Right renal cortex interstitium (tissue), 3 donors: ENCODE results near the gene SSH2. TPM values are rescaled to one million over a fixed set of nuclear protein-coding genes. Genes with fewer than 3 reads are reported as not detected.
A peak's percentile ranks its signal among the peaks of the same experiment; 100 is the strongest.
"Not testable (repeated sequence)": the region's sequence is repeated elsewhere in the genome, so short reads cannot be mapped to it uniquely, and the experiment has no call there.

Experiments
- DNase-seq, 3 donors: peaks; one replicate each; pipeline ENCODE4 v3.0.0-alpha.2; 2013; ENCODE audit warnings: low read depth in 3 of 3, low spot score in 2 of 3
- polyA plus RNA-seq, 3 donors: library from polyadenylated mRNA; unstranded; fragments of 120-200 nt; gene quantifications; one replicate each; pipeline ENCODE4 v1.2.1, GENCODE V29; 2013; ENCODE audit not compliant: insufficient read length in 3 of 3

Gene SSH2
- polyA plus RNA-seq, 3 donors: 17.0 to 18.2 (median 17.1) TPM

GRCh38 chr17:29789196-29790170 lies 140.5 kb downstream of the SSH2 start:
- DNase-seq: no peak

GRCh38 chr17:29787995-29788394 lies 142.0 kb downstream of the SSH2 start:
- DNase-seq: no peak

- no peak for DNase-seq
Measured at GRCh38 chr17:29782917-29783316, 147.1 kb downstream of the SSH2 start.

GRCh38 chr17:29779812-29780190 lies 150.2 kb downstream of the SSH2 start:
- not testable (repeated sequence) for DNase-seq

- peak in 2 of 3 donors; percentile 44 to 55 for DNase-seq
Measured at GRCh38 chr17:29778956-29779811, 150.8 kb downstream of the SSH2 start.

- no peak for DNase-seq
Measured at GRCh38 chr17:29777663-29778062, 152.4 kb downstream of the SSH2 start.

GRCh38 chr17:29776026-29776425 lies 154.0 kb downstream of the SSH2 start:
- no peak for DNase-seq

GRCh38 chr17:29772981-29773380 lies 157.0 kb downstream of the SSH2 start:
- DNase-seq: no peak

- DNase-seq: peak in 1 of 3 donors; percentile 23
Measured at GRCh38 chr17:29771546-29771945, 158.5 kb downstream of the SSH2 start.

- DNase-seq: no peak
Measured at GRCh38 chr17:29769225-29769624, 160.8 kb downstream of the SSH2 start.

- no peak for DNase-seq
Measured at GRCh38 chr17:29766796-29767327, 163.2 kb downstream of the SSH2 start.

- no peak for DNase-seq
Measured at GRCh38 chr17:29764748-29765147, 165.3 kb downstream of the SSH2 start.

- DNase-seq: no peak
Measured at GRCh38 chr17:29764217-29764616, 165.8 kb downstream of the SSH2 start.

GRCh38 chr17:29763273-29763672 lies 166.8 kb downstream of the SSH2 start:
- DNase-seq: no peak

GRCh38 chr17:29761040-29761761 lies 168.8 kb downstream of the SSH2 start:
- peak in 2 of 3 donors; percentile 47 to 65 for DNase-seq

- peak in 1 of 3 donors; percentile 23 for DNase-seq
Measured at GRCh38 chr17:29760279-29761039, 169.6 kb downstream of the SSH2 start.

- no peak for DNase-seq
Measured at GRCh38 chr17:29758255-29758654, 171.8 kb downstream of the SSH2 start.

- DNase-seq: no peak
Measured at GRCh38 chr17:29757788-29758187, 172.2 kb downstream of the SSH2 start.

- DNase-seq: no peak
Measured at GRCh38 chr17:29753845-29754439, 176.1 kb downstream of the SSH2 start.
